CD14-positive monocyte (primary cell): ENCODE measurements around the gene TDRD3. TPM values are rescaled to one million over a fixed set of nuclear protein-coding genes. Genes with fewer than 3 reads are reported as not detected.

Source experiments
- DNase-seq, 3 donors: peaks; one replicate each; pipeline ENCODE4 v3.0.0-alpha.2; 2011 to 2022
- H2AFZ ChIP-seq: 2 replicates; pipeline ENCODE4 v1.6.0; 2012; ENCODE audit warnings: mild to moderate bottlenecking, low read depth, low read length, inconsistent platforms; ENCODE audit not compliant: insufficient read depth, poor library complexity, severe bottlenecking
- H3K27ac ChIP-seq, 2 donors: 1 replicate in 1 of 2; 2 replicates in 1 of 2; pipeline ENCODE4 v1.5.1; 2012 to 2013; ENCODE audit warnings: low read length in 2 of 2, control low read depth in 1 of 2, inconsistent platforms in 1 of 2, low read depth in 1 of 2, mild to moderate bottlenecking in 1 of 2
- H3K27me3 ChIP-seq, 2 donors: one replicate each; pipeline versions ENCODE4 v1.6.0 to v1.6.1; 2011 to 2013; ENCODE audit warnings: low read length in 2 of 2; ENCODE audit not compliant: control insufficient read depth in 2 of 2, insufficient read depth in 2 of 2
- H3K36me3 ChIP-seq, 2 donors: replicated peaks in 1 of 2; 1 replicate in 1 of 2; 2 replicates in 1 of 2; pipeline versions ENCODE4 v1.5.1 to v1.6.1; 2012 to 2013; ENCODE audit warnings: low read length in 2 of 2, control low read depth in 1 of 2, inconsistent platforms in 1 of 2, mild to moderate bottlenecking in 1 of 2; ENCODE audit not compliant: insufficient read depth in 2 of 2, control insufficient read depth in 1 of 2
- H3K4me1 ChIP-seq, 2 donors: 1 replicate in 1 of 2; 2 replicates in 1 of 2; pipeline versions ENCODE4 v1.5.1 to v1.6.1; 2012 to 2013; ENCODE audit warnings: low read length in 2 of 2, control low read depth in 1 of 2, inconsistent platforms in 1 of 2, mild to moderate bottlenecking in 1 of 2, moderate library complexity in 1 of 2; ENCODE audit not compliant: insufficient read depth in 2 of 2, control insufficient read depth in 1 of 2
- H3K4me2 ChIP-seq: replicated peaks from 2 replicates; pipeline ENCODE3; 2012; ENCODE audit warnings: low read length, moderate library complexity, mild to moderate bottlenecking; ENCODE audit not compliant: poor library complexity, severe bottlenecking; ENCODE audit errors: extremely low read depth
- H3K4me3 ChIP-seq, 3 experiments: fragments of 200-600 bp in 1 of 3; sonication (generic) in 1 of 3; replicated peaks in 1 of 3; 1 replicate in 2 of 3; 2 replicates in 1 of 3; pipeline ENCODE4 v1.5.1; 2011 to 2013; ENCODE audit warnings: low read length in 3 of 3, mild to moderate bottlenecking in 3 of 3, control low read depth in 2 of 3, low read depth in 2 of 3, inconsistent platforms in 1 of 3, moderate library complexity in 1 of 3
- H3K79me2 ChIP-seq: 2 replicates; pipeline ENCODE4 v1.6.0; 2012; ENCODE audit warnings: mild to moderate bottlenecking, control low read depth, inconsistent platforms, low read length, moderate library complexity; ENCODE audit not compliant: insufficient read depth
- H3K9ac ChIP-seq: 2 replicates; pipeline ENCODE4 v1.6.0; 2017; ENCODE audit warnings: low read length, mild to moderate bottlenecking; ENCODE audit not compliant: insufficient read depth, poor library complexity, severe bottlenecking
- H3K9me3 ChIP-seq, 2 donors: replicated peaks in 1 of 2; 1 replicate in 1 of 2; 2 replicates in 1 of 2; pipeline versions ENCODE4 v1.5.1 to v1.6.1; 2012 to 2013; ENCODE audit warnings: low read length in 2 of 2, control low read depth in 1 of 2; ENCODE audit not compliant: control insufficient read depth in 1 of 2, insufficient read depth in 1 of 2
- H4K20me1 ChIP-seq: 2 replicates; pipeline ENCODE4 v1.6.0; 2012; ENCODE audit warnings: mild to moderate bottlenecking, low read length, control low read depth, moderate library complexity; ENCODE audit not compliant: insufficient read depth
- H3K27ac Mint-ChIP-seq, 7 donors: one replicate each; pipeline ENCODE4 v1.8.0; 2020; ENCODE audit warnings: mild to moderate bottlenecking in 7 of 7, mixed read lengths in 7 of 7, moderate library complexity in 6 of 7, inconsistent platforms in 2 of 7
- H3K27me3 Mint-ChIP-seq, 3 donors: one replicate each; pipeline ENCODE4 v1.8.0; 2021 to 2022; ENCODE audit warnings: low read depth in 3 of 3, mild to moderate bottlenecking in 3 of 3, mixed read lengths in 3 of 3, moderate library complexity in 3 of 3, inconsistent platforms in 1 of 3
- H3K36me3 Mint-ChIP-seq, 2 donors: one replicate each; pipeline ENCODE4 v1.8.0; 2020; ENCODE audit warnings: mixed read lengths in 2 of 2, inconsistent platforms in 1 of 2, mild to moderate bottlenecking in 1 of 2
- H3K4me1 Mint-ChIP-seq: one replicate; pipeline ENCODE4 v1.8.0; 2020; ENCODE audit warnings: mild to moderate bottlenecking, mixed read lengths
- H3K4me3 Mint-ChIP-seq, 2 donors: one replicate each; pipeline ENCODE4 v1.8.0; 2020; ENCODE audit warnings: mild to moderate bottlenecking in 2 of 2, mixed read lengths in 2 of 2, moderate library complexity in 1 of 2
- H3K9me3 Mint-ChIP-seq, 7 donors: one replicate each; pipeline ENCODE4 v1.8.0; 2020 to 2022; ENCODE audit warnings: mixed read lengths in 7 of 7, mild to moderate bottlenecking in 6 of 7, moderate library complexity in 6 of 7, inconsistent platforms in 2 of 7
- CTCF ChIP-seq: fragments of 200-600 bp; IDR thresholded peaks from one replicate; pipeline ENCODE4 v1.8.0; 2022; ENCODE audit warnings: antibody characterized with exemption, mild to moderate bottlenecking
- WGBS: methylation state at CpG from one replicate; pipeline ENCODE4 v1.1.5; 2013; ENCODE audit warnings: missing lambda C conversion rate; ENCODE audit not compliant: insufficient coverage; 5-methylcytosine and 5-hydroxymethylcytosine counted together
- intact Hi-C, 2 donors: fragments of 100-400 bp; cut with micrococcal nuclease; formaldehyde crosslinking; loops; one replicate each; pipeline versions ENCODE4 v1.15.0 to v1.15.1; 2023
- polyA plus RNA-seq, 3 donors: library from polyadenylated mRNA; depleted of rRNA in 1 of 3; unstranded in 2 of 3; stranded (reverse) in 1 of 3; fragments of 300-500 nt in 2 of 3; fragments of >200 nt in 1 of 3; fragmentation: Illumina TruSeq in 2 of 3; gene quantifications; 1 replicate in 2 of 3; 2 replicates in 1 of 3; pipeline ENCODE4 v1.2.3, GENCODE V29; 2012 to 2021

The TDRD3 gene
- polyA plus RNA-seq, 3 donors = 2.7 to 4.8 (median 4.7) TPM

- Histone ChIP-seq H3K36me3 (peaks cover 0 to 18% of the 10 kb centered on the region in 2 donors), H3K4me3 (no peak overlapping the region), H4K20me1 (no peaks in the 10 kb centered on the region), H3K4me1 (no peaks in the 10 kb centered on the region), H3K4me2 (no peak overlapping the region), H3K79me2 (no peaks in the 10 kb centered on the region), H3K27me3 (no peaks in the 10 kb centered on the region), H2AFZ (no peak overlapping the region), H3K9me3 (peaks cover 0 to 3% of the 10 kb centered on the region in 2 donors), H3K9ac (no peak overlapping the region), H3K27ac (no peak overlapping the region)
- no peak overlapping the region for H3K27ac Mint-ChIP-seq
- no peak for TF ChIP-seq CTCF
- H3K4me1 Mint-ChIP-seq = no peaks in the 10 kb centered on the region
- no peak overlapping the region for H3K4me3 Mint-ChIP-seq
- no peaks in the 10 kb centered on the region for H3K27me3 Mint-ChIP-seq
- no peak for DNase-seq
- peaks cover 5 to 15% (median 13%) of the 10 kb centered on the region in 7 donors for H3K9me3 Mint-ChIP-seq
- intact Hi-C loops = no loop called here
- peaks cover 35 to 42% of the 10 kb centered on the region in 2 donors for H3K36me3 Mint-ChIP-seq
Measured at GRCh38 chr13:60571571-60571970, 174.6 kb downstream of the TDRD3 start.

- peak in 1 of 3 donors; percentile 20 for DNase-seq
- Histone ChIP-seq H3K79me2 (no peaks in the 10 kb centered on the region), H3K4me3 (no peak overlapping the region), H4K20me1 (no peaks in the 10 kb centered on the region), H2AFZ (no peak overlapping the region), H3K9ac (no peak overlapping the region), H3K4me1 (no peaks in the 10 kb centered on the region), H3K27ac (no peak overlapping the region), H3K36me3 (peaks cover 0 to 18% of the 10 kb centered on the region in 2 donors), H3K9me3 (peaks cover 0 to 3% of the 10 kb centered on the region in 2 donors), H3K27me3 (no peaks in the 10 kb centered on the region), H3K4me2 (no peak overlapping the region)
- Mint-ChIP-seq H3K36me3 (peaks cover 31 to 36% of the 10 kb centered on the region in 2 donors), H3K4me3 (no peak overlapping the region), H3K27ac (no peak overlapping the region), H3K27me3 (no peaks in the 10 kb centered on the region), H3K9me3 (peaks cover 4 to 15% (median 13%) of the 10 kb centered on the region in 7 donors), H3K4me1 (no peaks in the 10 kb centered on the region)
- WGBS = 88% methylated on average over 3 of the region's 5 CpGs
- TF ChIP-seq CTCF = no peak
- intact Hi-C loops = no loop called here
Measured at GRCh38 chr13:60572003-60572798, 175.2 kb downstream of the TDRD3 start.
